ENCODE data around the gene NTHL1. TPM values are rescaled to one million over a fixed set of nuclear protein-coding genes. Genes with fewer than 3 reads are reported as not detected.
"Not testable (repeated sequence)": the region's sequence is repeated elsewhere in the genome, so short reads cannot be mapped to it uniquely, and the experiment has no call there.

NTHL1 gene
- total RNA-seq, 2 experiments from 2014 or later: 23.8 to 34.4 TPM

DNA sequence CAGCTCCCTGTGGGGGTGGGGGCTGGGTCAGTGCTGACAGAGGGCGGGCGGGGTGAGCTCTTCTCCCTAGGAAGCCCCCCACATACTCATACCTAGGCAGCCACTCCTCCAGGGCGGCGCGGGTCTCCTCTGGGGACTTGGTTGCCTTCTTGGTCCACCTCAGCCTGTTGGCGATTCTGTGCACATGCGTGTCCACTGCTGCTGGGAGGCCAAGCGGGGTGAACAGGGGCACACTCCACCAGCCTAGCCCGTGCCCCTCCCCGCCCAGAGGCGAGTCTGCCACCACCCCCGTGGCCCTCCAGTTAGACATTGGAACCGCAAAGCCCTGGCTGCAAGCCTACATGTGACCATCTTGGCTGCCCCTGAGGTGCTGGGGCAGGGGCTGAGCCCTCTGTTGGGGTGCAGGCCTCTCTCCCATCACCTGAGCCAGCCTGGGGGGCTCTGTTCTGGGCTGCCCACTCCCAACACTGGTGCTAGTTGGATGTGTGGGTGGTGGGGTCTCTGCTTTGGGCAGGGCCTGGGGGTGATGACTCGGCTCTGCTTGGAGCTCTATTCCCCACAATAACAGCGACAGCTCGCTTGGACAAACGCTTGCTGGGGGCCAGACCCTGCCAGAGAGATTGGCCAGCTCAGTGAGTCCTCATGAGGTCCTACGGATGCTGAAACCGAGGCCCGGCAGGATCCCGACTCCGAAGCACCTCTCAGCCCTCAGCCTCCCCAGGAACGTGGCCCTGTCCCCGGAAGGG is 7.4 kb downstream of the NTHL1 start:
- no peak for DNase-seq
- Mint-ChIP-seq H3K4me1 (no peaks in the 10 kb centered on the region), H3K9me3 (no peaks in the 10 kb centered on the region), H3K36me3 (ENCODE audit: low read depth) (no peaks in the 10 kb centered on the region), H3K27ac (no peak overlapping the region), H3K4me3 (no peak overlapping the region), H3K27me3 (no peaks in the 10 kb centered on the region)
- CTCF ChIA-PET: no interaction called here
- POLR2A ChIA-PET: no interaction called here

DNA sequence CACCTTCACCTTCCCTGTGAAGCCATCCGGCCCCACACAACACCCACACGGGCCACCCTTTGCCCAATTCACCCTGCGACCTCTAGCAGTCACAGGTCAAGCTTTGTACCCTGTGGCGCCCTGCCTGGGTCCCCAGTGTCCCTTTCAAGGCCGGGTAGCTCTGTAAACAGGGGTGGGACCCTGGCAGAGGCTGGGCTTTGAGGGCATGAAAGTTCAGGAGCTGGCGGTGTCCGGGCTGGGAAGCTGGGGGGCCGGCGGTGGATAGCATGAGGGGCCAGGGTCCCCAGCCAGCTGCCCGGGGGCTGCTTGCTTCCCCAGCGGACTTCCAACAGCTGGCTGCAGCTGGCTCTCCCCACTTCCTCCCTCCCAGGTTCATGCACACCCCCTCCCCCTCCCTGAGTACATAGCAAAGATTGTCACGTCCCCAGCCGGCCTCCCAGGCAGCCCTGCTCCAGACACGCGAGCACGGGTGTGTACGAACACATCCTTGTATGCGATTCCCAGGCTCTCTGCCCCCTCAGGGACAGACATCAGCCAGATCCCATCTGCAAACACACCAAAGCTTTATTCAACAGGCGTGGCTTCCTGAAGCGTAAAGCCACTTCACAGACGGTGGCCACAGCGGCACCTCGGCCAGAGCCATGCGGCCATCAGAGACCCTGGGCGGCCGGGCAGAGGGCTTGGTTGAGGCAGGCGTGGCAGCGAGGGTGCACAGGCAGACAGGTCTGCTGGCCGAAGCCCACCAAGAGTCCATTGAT is 8.2 kb downstream of the NTHL1 start:
- no peak overlapping the region for H3K27ac Mint-ChIP-seq
- H3K36me3 Mint-ChIP-seq (ENCODE audit: low read depth): no peaks in the 10 kb centered on the region
- H3K4me3 Mint-ChIP-seq: no peak overlapping the region
- no peaks in the 10 kb centered on the region for H3K4me1 Mint-ChIP-seq
- ChIA-PET POLR2A (no interaction called here), CTCF (interaction anchor here (0.6 to 1.4 kb wide), 2 partner anchors 9 to 774 kb away, joined by 3 to 4 read pairs; no protein-coding TSS in a partner anchor)
- H3K27me3 Mint-ChIP-seq: no peaks in the 10 kb centered on the region
- H3K9me3 Mint-ChIP-seq: no peaks in the 10 kb centered on the region
- DNase-seq: no peak

DNA sequence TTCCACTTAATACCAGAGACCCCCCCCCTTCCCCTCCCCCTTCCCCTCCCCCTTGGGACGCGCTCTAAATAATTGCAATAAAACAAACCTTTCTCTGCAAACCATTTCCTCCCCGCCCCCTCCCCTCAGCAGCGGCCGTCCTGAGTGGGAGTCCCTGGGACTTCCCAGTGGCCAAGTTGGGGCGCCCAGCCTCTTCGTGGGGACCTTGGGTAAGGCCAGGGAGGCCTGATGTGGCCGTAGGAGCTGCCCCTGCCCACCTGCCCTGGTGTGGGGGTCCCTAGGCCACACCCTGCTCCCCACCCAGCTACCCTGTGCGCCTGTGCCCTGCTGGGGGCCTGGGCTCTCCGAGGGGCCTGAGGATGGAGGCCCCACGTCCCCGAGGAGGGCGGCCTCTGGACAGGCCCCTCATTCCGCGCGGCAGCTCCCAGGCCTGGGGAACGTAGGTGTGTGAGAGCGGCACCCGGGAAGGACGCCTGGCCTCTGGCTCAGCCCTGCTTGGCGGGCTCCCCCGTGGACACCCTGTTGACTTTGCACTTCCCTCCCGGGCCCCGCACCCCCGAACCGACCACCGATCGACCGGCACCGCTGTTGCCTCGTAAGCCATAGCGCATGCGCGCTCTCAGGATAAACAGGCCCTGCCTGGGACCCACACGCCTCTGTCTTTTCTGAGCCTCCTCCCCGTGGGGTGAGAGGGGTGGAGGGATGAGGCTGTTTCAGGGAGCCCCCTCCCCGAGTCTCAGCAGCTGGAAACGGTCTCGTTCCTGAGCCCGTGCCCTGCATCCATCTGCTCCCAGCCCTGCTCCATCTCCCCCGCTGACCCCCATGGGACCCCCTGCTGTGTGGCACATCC is 9.0 kb downstream of the NTHL1 start:
- H3K27ac Mint-ChIP-seq: peak overlapping the region; percentile 19
- POLR2A ChIA-PET: no interaction called here

GRCh38 chr16:2037647-2038381 is 9.8 kb downstream of the NTHL1 start:
- no peaks in the 10 kb centered on the region for H3K9me3 Mint-ChIP-seq
- H3K27me3 Mint-ChIP-seq: no peaks in the 10 kb centered on the region
- H3K36me3 Mint-ChIP-seq (ENCODE audit: low read depth): no peaks in the 10 kb centered on the region
- ChIA-PET CTCF (interaction anchor here (1.4 kb wide), 1 partner anchor 8 kb away, joined by 4 read pairs; no protein-coding TSS in a partner anchor), POLR2A (no interaction called here)
- DNase-seq: no peak
- no peaks in the 10 kb centered on the region for H3K4me1 Mint-ChIP-seq
- no peak overlapping the region for H3K4me3 Mint-ChIP-seq
- no peak overlapping the region for H3K27ac Mint-ChIP-seq

More for the DNA sequence above, 9.0 kb downstream of the NTHL1 start:
- H3K9me3 Mint-ChIP-seq: no peaks in the 10 kb centered on the region
- CTCF ChIA-PET: interaction anchor here (1.4 kb wide), 1 partner anchor 8 kb away, joined by 4 read pairs; no protein-coding TSS in a partner anchor
- no peaks in the 10 kb centered on the region for H3K4me1 Mint-ChIP-seq
- no peak overlapping the region for H3K4me3 Mint-ChIP-seq
- no peak for DNase-seq
- no peaks in the 10 kb centered on the region for H3K27me3 Mint-ChIP-seq
- no peaks in the 10 kb centered on the region for H3K36me3 Mint-ChIP-seq (ENCODE audit: low read depth)

- no peaks in the 10 kb centered on the region for H3K9me3 Mint-ChIP-seq
These were observed 10.5 kb downstream of the NTHL1 start for GRCh38 chr16:2037115-2037514.

DNA sequence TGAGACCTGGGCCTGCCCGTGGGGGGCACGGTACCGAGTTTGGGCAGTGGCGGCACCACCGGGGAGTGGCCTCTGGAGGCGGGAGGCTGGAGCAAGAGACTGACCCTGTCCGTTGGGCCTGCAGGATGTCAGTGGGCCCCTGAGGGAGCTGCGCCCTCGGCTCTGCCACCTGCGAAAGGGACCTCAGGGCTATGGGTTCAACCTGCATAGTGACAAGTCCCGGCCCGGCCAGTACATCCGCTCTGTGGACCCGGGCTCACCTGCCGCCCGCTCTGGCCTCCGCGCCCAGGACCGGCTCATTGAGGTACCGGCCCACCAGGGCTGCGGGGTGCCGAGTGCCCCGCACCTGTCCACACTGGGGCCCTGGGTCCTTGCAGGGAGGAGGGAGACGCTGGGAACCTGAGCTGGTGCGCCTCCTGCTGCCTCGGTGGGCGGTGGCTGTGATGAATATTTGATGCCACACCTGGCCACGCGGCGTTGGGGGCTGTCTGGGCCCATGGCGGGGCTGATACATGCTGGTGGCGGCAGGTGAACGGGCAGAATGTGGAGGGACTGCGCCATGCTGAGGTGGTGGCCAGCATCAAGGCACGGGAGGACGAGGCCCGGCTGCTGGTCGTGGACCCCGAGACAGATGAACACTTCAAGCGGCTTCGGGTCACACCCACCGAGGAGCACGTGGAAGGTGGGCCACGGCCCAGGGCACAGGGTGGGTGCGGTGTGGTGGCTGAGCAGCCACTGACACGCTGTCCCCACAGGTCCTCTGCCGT is 11.3 kb downstream of the NTHL1 start:
- H3K4me3 Mint-ChIP-seq: no peak overlapping the region
- no peaks in the 10 kb centered on the region for H3K36me3 Mint-ChIP-seq (ENCODE audit: low read depth)
- H3K9me3 Mint-ChIP-seq: no peaks in the 10 kb centered on the region
- H3K27me3 Mint-ChIP-seq: no peaks in the 10 kb centered on the region
- no peak overlapping the region for H3K27ac Mint-ChIP-seq
- no peaks in the 10 kb centered on the region for H3K4me1 Mint-ChIP-seq
- ChIA-PET CTCF (interaction anchor here (1.0 kb wide), 1 partner anchor 14 kb away, joined by 3 read pairs; no protein-coding TSS in a partner anchor), POLR2A (no interaction called here)
- DNase-seq: no peak

More at GRCh38 chr16:2037115-2037514, 10.5 kb downstream of the NTHL1 start:
- no peak for DNase-seq
- Mint-ChIP-seq H3K27ac (no peak overlapping the region), H3K4me3 (no peak overlapping the region), H3K27me3 (no peaks in the 10 kb centered on the region), H3K4me1 (no peaks in the 10 kb centered on the region), H3K36me3 (ENCODE audit: low read depth) (no peaks in the 10 kb centered on the region)
- POLR2A ChIA-PET: no interaction called here
- CTCF ChIA-PET: no interaction called here

GRCh38 chr16:2035431-2036199 is 12.0 kb downstream of the NTHL1 start:
- no peaks in the 10 kb centered on the region for H3K27me3 Mint-ChIP-seq

GRCh38 chr16:2034696-2035430 is 12.8 kb downstream of the NTHL1 start:
- Mint-ChIP-seq H3K27ac (no peak overlapping the region), H3K9me3 (no peaks in the 10 kb centered on the region), H3K4me3 (no peak overlapping the region), H3K4me1 (no peaks in the 10 kb centered on the region), H3K36me3 (ENCODE audit: low read depth) (no peaks in the 10 kb centered on the region), H3K27me3 (no peaks in the 10 kb centered on the region)
- ChIA-PET POLR2A (no interaction called here), CTCF (interaction anchor here (1.0 kb wide), 1 partner anchor 12 kb away, joined by 3 read pairs; no protein-coding TSS in a partner anchor)
- no peak for DNase-seq

More at GRCh38 chr16:2035431-2036199, 12.0 kb downstream of the NTHL1 start:
- Mint-ChIP-seq H3K4me1 (no peaks in the 10 kb centered on the region), H3K4me3 (no peak overlapping the region), H3K9me3 (no peaks in the 10 kb centered on the region), H3K36me3 (ENCODE audit: low read depth) (no peaks in the 10 kb centered on the region), H3K27ac (no peak overlapping the region)
- CTCF ChIA-PET: interaction anchor here (1.0 kb wide), 1 partner anchor 13 kb away, joined by 3 read pairs; no protein-coding TSS in a partner anchor
- no peak for DNase-seq
- POLR2A ChIA-PET: no interaction called here

- POLR2A ChIA-PET: not testable (repeated sequence)
These were observed 13.5 kb downstream of the NTHL1 start for GRCh38 chr16:2033909-2034695.

More at GRCh38 chr16:2033909-2034695, 13.5 kb downstream of the NTHL1 start:
- H3K9me3 Mint-ChIP-seq; CTCF ChIA-PET; H3K36me3 Mint-ChIP-seq (ENCODE audit: low read depth); H3K27me3 Mint-ChIP-seq; DNase-seq; H3K4me3 Mint-ChIP-seq; H3K4me1 Mint-ChIP-seq: not testable (repeated sequence)
- H3K27ac Mint-ChIP-seq: peak overlapping the region; percentile 31
